ENCODE measurements around the gene PPP1R3C.

DNA sequence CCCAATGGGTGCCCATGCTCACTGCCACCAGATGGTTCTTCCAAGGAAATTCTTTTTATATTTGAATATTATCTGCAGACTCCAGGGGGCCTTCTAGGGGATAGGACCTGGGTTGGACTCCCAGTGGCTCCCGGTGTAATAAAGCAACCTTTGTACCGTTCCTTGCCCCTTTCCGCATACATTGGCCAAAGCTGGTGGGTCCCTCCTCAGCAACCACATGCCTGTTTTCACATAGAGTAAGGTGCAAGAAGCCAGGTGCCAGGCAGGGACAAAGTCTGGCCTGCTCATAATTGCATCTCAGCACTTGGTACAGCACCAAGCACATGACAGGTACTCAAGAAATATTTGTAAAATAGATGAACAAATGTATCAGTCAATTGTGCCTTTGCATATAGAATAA lies 46.4 kb upstream of the PPP1R3C start:
- TF ChIP-seq POLR2A (IDR thresholded peaks at IDR 0.05) (no peak), POLR2AphosphoS5 (IDR thresholded peaks at IDR 0.05) (no peak)
- TF ChIP-seq, protein P1, sequence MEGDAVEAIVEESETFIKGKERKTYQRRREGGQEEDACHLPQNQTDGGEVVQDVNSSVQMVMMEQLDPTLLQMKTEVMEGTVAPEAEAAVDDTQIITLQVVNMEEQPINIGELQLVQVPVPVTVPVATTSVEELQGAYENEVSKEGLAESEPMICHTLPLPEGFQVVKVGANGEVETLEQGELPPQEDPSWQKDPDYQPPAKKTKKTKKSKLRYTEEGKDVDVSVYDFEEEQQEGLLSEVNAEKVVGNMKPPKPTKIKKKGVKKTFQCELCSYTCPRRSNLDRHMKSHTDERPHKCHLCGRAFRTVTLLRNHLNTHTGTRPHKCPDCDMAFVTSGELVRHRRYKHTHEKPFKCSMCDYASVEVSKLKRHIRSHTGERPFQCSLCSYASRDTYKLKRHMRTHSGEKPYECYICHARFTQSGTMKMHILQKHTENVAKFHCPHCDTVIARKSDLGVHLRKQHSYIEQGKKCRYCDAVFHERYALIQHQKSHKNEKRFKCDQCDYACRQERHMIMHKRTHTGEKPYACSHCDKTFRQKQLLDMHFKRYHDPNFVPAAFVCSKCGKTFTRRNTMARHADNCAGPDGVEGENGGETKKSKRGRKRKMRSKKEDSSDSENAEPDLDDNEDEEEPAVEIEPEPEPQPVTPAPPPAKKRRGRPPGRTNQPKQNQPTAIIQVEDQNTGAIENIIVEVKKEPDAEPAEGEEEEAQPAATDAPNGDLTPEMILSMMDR (IDR thresholded peaks at IDR 0.05), result no peak
